IMR-90 (cell line): ENCODE results near the gene STRADA. TPM values are rescaled to one million over a fixed set of nuclear protein-coding genes. Genes with fewer than 3 reads are reported as not detected.

Source experiments
- ATAC-seq: fragments of 200-7000 bp; cut with Tn5 transposase; 2 replicates; pipeline ENCODE4 v1.9.1; 2020; ENCODE audit warnings: low read depth, mild to moderate bottlenecking, moderate library complexity
- BruUV-seq: library from RNA; stranded (reverse); fragments of 400-500 nt; replicated peaks from 2 replicates; lab custom pipeline; 2021; lab: Mats Ljungman, UMichigan
- CTCF ChIA-PET: fragments of 300-600 bp; formaldehyde crosslinking; extraction: SDS; loops from one replicate; lab custom pipeline; 2021; ENCODE audit warnings: antibody characterized with exemption; lab: Yijun Ruan, JAX
- POLR2A ChIA-PET: fragments of 300-600 bp; sonication (Branson Sonifier 250); formaldehyde crosslinking; loops from one replicate; lab custom pipeline; 2022; ENCODE audit warnings: antibody characterized with exemption; ENCODE audit not compliant: unreplicated experiment; lab: Charles Lee
- DNase-seq: peaks from one replicate; pipeline ENCODE4 v3.0.0; 2013
- H2AFZ ChIP-seq: replicated peaks from 2 replicates; pipeline ENCODE3; 2013; ENCODE audit warnings: low read length, mild to moderate bottlenecking; ENCODE audit not compliant: poor library complexity
- H2AK5ac ChIP-seq: 2 replicates; pipeline ENCODE4 v1.6.1; 2013; ENCODE audit warnings: low read depth, low read length, inconsistent platforms
- H2AK9ac ChIP-seq: replicated peaks from 2 replicates; pipeline ENCODE3; 2013; ENCODE audit warnings: mild to moderate bottlenecking, low read depth, low read length, moderate library complexity; ENCODE audit not compliant: poor library complexity
- H2BK120ac ChIP-seq: 2 replicates; pipeline ENCODE4 v1.6.1; 2013; ENCODE audit warnings: low read depth, low read length, inconsistent platforms
- H2BK15ac ChIP-seq: 3 replicates; pipeline ENCODE4 v1.6.1; 2013; ENCODE audit warnings: low read depth, low read length, inconsistent platforms
- H2BK20ac ChIP-seq: 2 replicates; pipeline ENCODE4 v1.6.1; 2013; ENCODE audit warnings: low read depth, mild to moderate bottlenecking, inconsistent platforms, low read length, moderate library complexity
- H2BK5ac ChIP-seq: 2 replicates; pipeline ENCODE4 v1.6.1; 2013; ENCODE audit warnings: mild to moderate bottlenecking, low read depth, low read length, inconsistent platforms; ENCODE audit not compliant: poor library complexity, severe bottlenecking
- H3K14ac ChIP-seq: replicated peaks from 2 replicates; pipeline ENCODE4 v1.6.1; 2013; ENCODE audit warnings: low read depth, low read length, inconsistent platforms
- H3K18ac ChIP-seq: 2 replicates; pipeline ENCODE4 v1.6.1; 2013; ENCODE audit warnings: low read depth, low read length, control low read depth
- H3K23ac ChIP-seq: 2 replicates; pipeline ENCODE4 v1.6.1; 2013; ENCODE audit warnings: low read depth, low read length, inconsistent platforms
- H3K27ac ChIP-seq: 2 replicates; pipeline ENCODE4 v1.5.1; 2013; ENCODE audit warnings: mild to moderate bottlenecking, control low read depth, low read length; ENCODE audit not compliant: insufficient read depth
- H3K27me3 ChIP-seq: 2 replicates; pipeline ENCODE4 v1.6.1; 2013; ENCODE audit warnings: low read length; ENCODE audit not compliant: control insufficient read depth, insufficient read depth
- H3K36me3 ChIP-seq: 2 replicates; pipeline ENCODE4 v1.6.1; 2013; ENCODE audit warnings: low read length, mixed read lengths; ENCODE audit not compliant: control insufficient read depth, insufficient read depth
- H3K4ac ChIP-seq: 2 replicates; pipeline ENCODE4 v1.6.1; 2013; ENCODE audit warnings: low read depth, low read length, inconsistent platforms
- H3K4me1 ChIP-seq: 2 replicates; pipeline ENCODE4 v1.6.1; 2013; ENCODE audit warnings: low read length, mixed read lengths; ENCODE audit not compliant: control insufficient read depth, insufficient read depth
- H3K4me2 ChIP-seq: 2 replicates; pipeline ENCODE4 v1.6.1; 2013; ENCODE audit warnings: low read depth, mild to moderate bottlenecking, control low read depth, low read length, moderate library complexity
- H3K4me3 ChIP-seq: 2 replicates; pipeline ENCODE4 v1.5.1; 2013; ENCODE audit warnings: low read depth, mild to moderate bottlenecking, control low read depth, low read length, moderate library complexity; ENCODE audit not compliant: insufficient read depth
- H3K56ac ChIP-seq: 2 replicates; pipeline ENCODE4 v1.6.1; 2013; ENCODE audit warnings: low read length, inconsistent platforms; ENCODE audit not compliant: insufficient read depth; ENCODE audit errors: extremely low read depth
- H3K79me1 ChIP-seq, 2 experiments: 2 replicates each; pipeline ENCODE4 v1.6.1; 2013; ENCODE audit warnings: low read length in 2 of 2, inconsistent platforms in 1 of 2, low read depth in 1 of 2
- H3K9ac ChIP-seq: 2 replicates; pipeline ENCODE4 v1.6.1; 2013; ENCODE audit warnings: low read depth, low read length, control low read depth
- H3K9me1 ChIP-seq: 2 replicates; pipeline ENCODE4 v1.6.1; 2013; ENCODE audit warnings: low read length, inconsistent platforms; ENCODE audit not compliant: insufficient read depth
- H3K9me3 ChIP-seq: 2 replicates; pipeline ENCODE4 v1.6.1; 2013; ENCODE audit warnings: low read length; ENCODE audit not compliant: control insufficient read depth, insufficient read depth
- H4K20me1 ChIP-seq: 2 replicates; pipeline ENCODE4 v1.6.1; 2013; ENCODE audit warnings: low read length, inconsistent platforms; ENCODE audit not compliant: insufficient read depth
- H4K5ac ChIP-seq: 2 replicates; pipeline ENCODE4 v1.6.1; 2013; ENCODE audit warnings: mild to moderate bottlenecking, low read depth, low read length, control low read depth
- H4K8ac ChIP-seq, 2 experiments: 2 replicates each; pipeline ENCODE4 v1.6.1; 2013; ENCODE audit warnings: low read depth in 2 of 2, low read length in 2 of 2, control low read depth in 1 of 2, inconsistent platforms in 1 of 2
- H4K91ac ChIP-seq: 2 replicates; pipeline ENCODE4 v1.6.1; 2013; ENCODE audit warnings: low read depth, low read length, inconsistent platforms; ENCODE audit not compliant: insufficient read depth
- CHD1 ChIP-seq: IDR thresholded peaks from 2 replicates; pipeline ENCODE4 v1.6.1; 2012; ENCODE audit warnings: low read depth, low read length, improper control_type of control experiment
- FOS ChIP-seq: fragments of 150-350 bp; IDR thresholded peaks from 2 replicates; pipeline ENCODE4 v1.6.1; 2016; ENCODE audit warnings: low read depth, low read length
- MAZ ChIP-seq: IDR thresholded peaks from 2 replicates; pipeline ENCODE4 v1.6.1; 2012; ENCODE audit warnings: low read depth, mild to moderate bottlenecking, low read length, improper control_type of control experiment, moderate library complexity, borderline replicate concordance
- MXI1 ChIP-seq: IDR thresholded peaks from 2 replicates; pipeline ENCODE4 v1.6.1; 2012; ENCODE audit warnings: low read depth, mild to moderate bottlenecking, low read length, moderate library complexity, borderline replicate concordance
- NFE2L2 ChIP-seq: fragments of 150-350 bp; IDR thresholded peaks from 2 replicates; pipeline ENCODE4 v1.6.1; 2016; ENCODE audit warnings: low read depth, mild to moderate bottlenecking, low read length
- POLR2A ChIP-seq: IDR thresholded peaks from 2 replicates; pipeline ENCODE4 v1.6.1; 2012; ENCODE audit warnings: mild to moderate bottlenecking, low read depth, low read length
- RAD21 ChIP-seq: IDR thresholded peaks from 2 replicates; pipeline ENCODE4 v1.6.1; 2012; ENCODE audit warnings: low read length, improper control_type of control experiment
- RFX5 ChIP-seq: IDR thresholded peaks from 2 replicates; pipeline ENCODE4 v1.8.0; 2012; ENCODE audit warnings: low read depth, mild to moderate bottlenecking, low read length, moderate library complexity
- SMC3 ChIP-seq: fragments of 150-350 bp; IDR thresholded peaks from 2 replicates; pipeline ENCODE4 v1.6.1; 2016; ENCODE audit warnings: low read depth, mild to moderate bottlenecking, antibody characterized with exemption, low read length, moderate library complexity
- WGBS, 2 experiments: methylation state at CpG; one replicate each; pipeline versions ENCODE4 v1.1.5 to v1.1.7; 2013; ENCODE audit warnings: missing lambda C conversion rate in 2 of 2; ENCODE audit not compliant: insufficient read length in 1 of 2; ENCODE audit errors: extremely low coverage in 2 of 2; 5-methylcytosine and 5-hydroxymethylcytosine counted together
- dilution Hi-C: fragments of 300-500 bp; cut with HindIII; formaldehyde crosslinking; loops from one replicate; pipeline ENCODE4 v1.14.3; 2018; ENCODE audit warnings: low sequenced_read_pairs; ENCODE audit not compliant: unreplicated experiment
- in situ Hi-C: fragments of 300-500 bp; cut with MboI; formaldehyde crosslinking; loops from 3 replicates; pipeline ENCODE4 v1.14.3; 2019; ENCODE audit warnings: low sequenced_read_pairs, inconsistent platforms, mixed read lengths
- intact Hi-C: fragments of 100-400 bp; cut with micrococcal nuclease; formaldehyde crosslinking; loops from 2 replicates; pipeline ENCODE4 v1.10.0; 2022
- polyA plus RNA-seq, 3 experiments: library from polyadenylated mRNA; depleted of rRNA; stranded (reverse); fragments of >200 nt; gene quantifications; 2 replicates each; pipeline ENCODE4 v1.2.3, GENCODE V29; 2012; ENCODE audit warnings: low replicate concordance in 1 of 3
- total RNA-seq: library from RNA; depleted of rRNA; stranded (reverse); fragments of >200 nt; gene quantifications from 2 replicates; pipeline ENCODE4 v1.2.3, GENCODE V29; 2012
- TF ChIP-seq, protein P1 (sequence below): fragments of 150-350 bp; IDR thresholded peaks from 2 replicates; pipeline ENCODE4 v1.6.1; 2016; ENCODE audit warnings: low read depth, mild to moderate bottlenecking, low read length, moderate library complexity, borderline replicate concordance

The STRADA gene
- total and polyA plus RNA-seq, 2 of the 4 experiments (the other 2 are of a cell fraction), result 19.9 to 30.9 TPM

DNA sequence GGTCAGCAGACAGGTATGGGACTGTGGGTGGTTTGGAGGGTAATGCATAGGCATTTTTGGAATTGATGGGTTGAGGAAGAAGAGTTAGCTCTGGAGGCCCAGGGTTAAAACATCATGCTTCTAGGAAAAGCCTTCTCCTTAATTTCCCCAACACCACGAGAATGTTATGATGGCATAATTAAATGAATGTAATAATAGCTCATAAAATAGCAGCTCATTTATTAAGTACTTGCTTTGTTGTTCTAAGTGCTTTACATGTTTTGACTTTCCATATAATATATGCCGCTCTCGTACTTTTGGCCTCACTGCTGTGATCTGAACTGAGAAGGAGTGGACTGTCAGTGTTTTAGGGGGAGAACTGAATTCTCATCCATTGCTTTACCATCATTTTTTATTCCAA, 56.0 kb downstream of the STRADA start:
- TF ChIP-seq SMC3 (no peak), MAZ (no peak), NFE2L2 (no peak), CHD1 (no peak), RFX5 (no peak), POLR2A (no peak), RAD21 (no peak), FOS (no peak), MXI1 (no peak)
- TF ChIP-seq, protein P1, sequence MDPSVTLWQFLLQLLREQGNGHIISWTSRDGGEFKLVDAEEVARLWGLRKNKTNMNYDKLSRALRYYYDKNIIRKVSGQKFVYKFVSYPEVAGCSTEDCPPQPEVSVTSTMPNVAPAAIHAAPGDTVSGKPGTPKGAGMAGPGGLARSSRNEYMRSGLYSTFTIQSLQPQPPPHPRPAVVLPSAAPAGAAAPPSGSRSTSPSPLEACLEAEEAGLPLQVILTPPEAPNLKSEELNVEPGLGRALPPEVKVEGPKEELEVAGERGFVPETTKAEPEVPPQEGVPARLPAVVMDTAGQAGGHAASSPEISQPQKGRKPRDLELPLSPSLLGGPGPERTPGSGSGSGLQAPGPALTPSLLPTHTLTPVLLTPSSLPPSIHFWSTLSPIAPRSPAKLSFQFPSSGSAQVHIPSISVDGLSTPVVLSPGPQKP, result no peak
- H3K79me1 ChIP-seq, result no peaks in the 10 kb centered on the region; a peak in 1 of 4 replicates
- peaks cover 3% of the 10 kb centered on the region; the same call in 1 of the 2 replicates for H3K9me1 ChIP-seq
- H4K91ac ChIP-seq, result no peak overlapping the region
- H3K4ac ChIP-seq, result no peak overlapping the region
- H3K18ac ChIP-seq, result no peak overlapping the region
- H3K4me2 ChIP-seq, result no peak overlapping the region
- no peak overlapping the region for H4K5ac ChIP-seq
- H2AK5ac ChIP-seq, result no peak overlapping the region
- ATAC-seq, result no peak
- H2BK15ac ChIP-seq, result no peak overlapping the region
- no peak for DNase-seq
- intact Hi-C loops (loop anchor here (10.0 kb wide), 1 partner anchor 49 kb away; no protein-coding TSS in a partner anchor), in situ Hi-C loops (no loop called here), dilution Hi-C loops (no loop called here)
- H2AFZ ChIP-seq, result no peak overlapping the region
- ChIA-PET CTCF (no interaction called here), POLR2A (no interaction called here)
- no peak overlapping the region for H2BK120ac ChIP-seq
- H3K9me3 ChIP-seq, result no peaks in the 10 kb centered on the region
- peaks cover 28% of the 10 kb centered on the region for H3K36me3 ChIP-seq
- no peak overlapping the region for H3K9ac ChIP-seq
- H3K27ac ChIP-seq, result no peak overlapping the region
- H3K56ac ChIP-seq, result no peak overlapping the region
- H3K4me1 ChIP-seq, result no peaks in the 10 kb centered on the region
- H2BK5ac ChIP-seq, result no peak overlapping the region
- H2AK9ac ChIP-seq, result no peak overlapping the region
- no peaks in the 10 kb centered on the region for H3K27me3 ChIP-seq
- H2BK20ac ChIP-seq, result no peak overlapping the region
- no peak overlapping the region for H3K23ac ChIP-seq
- H3K4me3 ChIP-seq, result no peak overlapping the region
- no peaks in the 10 kb centered on the region; the same call in 1 of the 2 replicates for H4K20me1 ChIP-seq
- no peak overlapping the region for H4K8ac ChIP-seq
- no CpG with 5 or more reads among the region's 3 CpGs for whole genome bisulfite sequencing, 2 experiments
- BruUV-seq, result no TSS peak
- no peak overlapping the region for H3K14ac ChIP-seq
